Measurements from ENCODE around the gene SIRT1. TPM values are rescaled to one million over a fixed set of nuclear protein-coding genes. Genes with fewer than 3 reads are reported as not detected.

SIRT1 gene
- total RNA-seq, 1 donor from 2014 or later = 17.1 TPM

DNA sequence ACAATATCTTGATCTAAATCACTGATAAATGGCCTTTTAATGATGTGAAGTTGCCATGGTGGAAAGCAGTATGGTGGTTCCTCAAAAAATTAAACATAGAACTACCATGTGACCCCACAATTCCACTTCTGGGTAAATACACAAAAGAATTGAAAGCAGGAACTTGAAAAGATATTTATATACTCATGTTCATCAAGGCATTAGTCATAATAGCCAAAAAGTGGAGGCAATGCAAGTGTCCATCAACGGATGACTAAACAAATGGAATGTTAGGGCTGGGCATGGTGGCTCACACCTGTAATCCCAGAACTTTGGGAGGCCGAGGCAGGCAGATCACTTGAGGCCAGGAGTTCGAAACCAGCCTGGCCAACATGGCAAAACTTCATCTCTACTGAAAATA lies 44.5 kb upstream of the SIRT1 start:
- Mint-ChIP-seq H3K27ac (ENCODE audit: unreplicated experiment) (no peak overlapping the region), H3K36me3 (ENCODE audit: low read depth) (no peaks in the 10 kb centered on the region), H3K4me3 (ENCODE audit: unreplicated experiment) (no peak overlapping the region), H3K27me3 (ENCODE audit: low read depth) (no peaks in the 10 kb centered on the region), H3K4me1 (ENCODE audit: low read depth) (peaks cover 16% of the 10 kb centered on the region), H3K9me3 (ENCODE audit: low read depth) (peaks cover 9% of the 10 kb centered on the region)
- TF ChIP-seq, protein P1, sequence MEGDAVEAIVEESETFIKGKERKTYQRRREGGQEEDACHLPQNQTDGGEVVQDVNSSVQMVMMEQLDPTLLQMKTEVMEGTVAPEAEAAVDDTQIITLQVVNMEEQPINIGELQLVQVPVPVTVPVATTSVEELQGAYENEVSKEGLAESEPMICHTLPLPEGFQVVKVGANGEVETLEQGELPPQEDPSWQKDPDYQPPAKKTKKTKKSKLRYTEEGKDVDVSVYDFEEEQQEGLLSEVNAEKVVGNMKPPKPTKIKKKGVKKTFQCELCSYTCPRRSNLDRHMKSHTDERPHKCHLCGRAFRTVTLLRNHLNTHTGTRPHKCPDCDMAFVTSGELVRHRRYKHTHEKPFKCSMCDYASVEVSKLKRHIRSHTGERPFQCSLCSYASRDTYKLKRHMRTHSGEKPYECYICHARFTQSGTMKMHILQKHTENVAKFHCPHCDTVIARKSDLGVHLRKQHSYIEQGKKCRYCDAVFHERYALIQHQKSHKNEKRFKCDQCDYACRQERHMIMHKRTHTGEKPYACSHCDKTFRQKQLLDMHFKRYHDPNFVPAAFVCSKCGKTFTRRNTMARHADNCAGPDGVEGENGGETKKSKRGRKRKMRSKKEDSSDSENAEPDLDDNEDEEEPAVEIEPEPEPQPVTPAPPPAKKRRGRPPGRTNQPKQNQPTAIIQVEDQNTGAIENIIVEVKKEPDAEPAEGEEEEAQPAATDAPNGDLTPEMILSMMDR (IDR thresholded peaks at IDR 0.05) = no peak
- no peak for DNase-seq (ENCODE audit: low spot score)

DNA sequence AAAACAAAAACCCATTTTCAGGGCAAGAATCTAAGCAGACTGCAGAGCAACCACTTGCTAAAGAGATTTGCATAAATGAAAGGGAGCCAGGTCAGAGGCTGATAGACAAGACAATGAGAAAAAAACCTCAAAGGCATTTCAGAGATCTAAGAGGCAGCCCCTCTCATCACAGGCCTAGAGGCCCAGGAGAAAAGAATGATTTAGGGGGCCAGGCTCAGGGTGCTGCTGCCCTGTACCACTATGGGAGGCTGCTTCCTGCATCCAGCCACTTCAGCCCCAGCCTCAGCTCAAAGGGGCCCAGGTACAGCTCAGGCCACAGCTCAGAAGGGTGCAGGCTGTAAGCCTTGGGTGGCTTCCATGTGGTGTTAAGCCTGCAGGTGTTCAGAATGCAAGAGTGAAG lies 42.7 kb upstream of the SIRT1 start:
- DNase-seq (ENCODE audit: low spot score) = no peak
- Mint-ChIP-seq H3K27ac (ENCODE audit: unreplicated experiment) (no peak overlapping the region), H3K27me3 (ENCODE audit: low read depth) (no peaks in the 10 kb centered on the region), H3K4me3 (ENCODE audit: unreplicated experiment) (no peak overlapping the region), H3K36me3 (ENCODE audit: low read depth) (no peaks in the 10 kb centered on the region), H3K4me1 (ENCODE audit: low read depth) (peaks cover 8% of the 10 kb centered on the region), H3K9me3 (ENCODE audit: low read depth) (peaks cover 9% of the 10 kb centered on the region)
- TF ChIP-seq, protein P1 (IDR thresholded peaks at IDR 0.05) = no peak

DNA sequence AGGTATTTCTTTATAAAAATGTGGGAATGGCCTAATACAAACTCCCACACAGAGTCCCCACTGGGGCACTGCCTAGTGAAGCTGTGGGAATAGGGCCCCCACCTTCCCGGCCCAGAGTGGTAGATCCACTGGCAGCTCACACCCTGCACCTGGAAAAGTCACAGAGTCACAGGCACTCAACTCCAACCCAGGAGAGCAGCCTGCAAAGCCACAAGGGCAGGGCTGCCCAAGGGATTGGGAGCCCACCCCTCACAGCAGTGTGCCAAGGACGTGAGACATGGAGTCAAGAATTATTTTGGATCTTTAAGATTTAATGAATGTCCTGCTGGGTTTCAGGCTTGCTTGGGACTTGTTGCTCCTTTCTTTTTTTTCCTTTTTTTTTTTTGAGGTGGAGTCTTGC lies 41.2 kb upstream of the SIRT1 start:
- peaks cover 9% of the 10 kb centered on the region for H3K9me3 Mint-ChIP-seq (ENCODE audit: low read depth)
- DNase-seq (ENCODE audit: low spot score) = no peak
- TF ChIP-seq, protein P1 (IDR thresholded peaks at IDR 0.05) = no peak
- no peaks in the 10 kb centered on the region for H3K4me1 Mint-ChIP-seq (ENCODE audit: low read depth)
- no peak overlapping the region for H3K4me3 Mint-ChIP-seq (ENCODE audit: unreplicated experiment)
- H3K27ac Mint-ChIP-seq (ENCODE audit: unreplicated experiment) = no peak overlapping the region
- no peaks in the 10 kb centered on the region for H3K36me3 Mint-ChIP-seq (ENCODE audit: low read depth)
- no peaks in the 10 kb centered on the region for H3K27me3 Mint-ChIP-seq (ENCODE audit: low read depth)

DNA sequence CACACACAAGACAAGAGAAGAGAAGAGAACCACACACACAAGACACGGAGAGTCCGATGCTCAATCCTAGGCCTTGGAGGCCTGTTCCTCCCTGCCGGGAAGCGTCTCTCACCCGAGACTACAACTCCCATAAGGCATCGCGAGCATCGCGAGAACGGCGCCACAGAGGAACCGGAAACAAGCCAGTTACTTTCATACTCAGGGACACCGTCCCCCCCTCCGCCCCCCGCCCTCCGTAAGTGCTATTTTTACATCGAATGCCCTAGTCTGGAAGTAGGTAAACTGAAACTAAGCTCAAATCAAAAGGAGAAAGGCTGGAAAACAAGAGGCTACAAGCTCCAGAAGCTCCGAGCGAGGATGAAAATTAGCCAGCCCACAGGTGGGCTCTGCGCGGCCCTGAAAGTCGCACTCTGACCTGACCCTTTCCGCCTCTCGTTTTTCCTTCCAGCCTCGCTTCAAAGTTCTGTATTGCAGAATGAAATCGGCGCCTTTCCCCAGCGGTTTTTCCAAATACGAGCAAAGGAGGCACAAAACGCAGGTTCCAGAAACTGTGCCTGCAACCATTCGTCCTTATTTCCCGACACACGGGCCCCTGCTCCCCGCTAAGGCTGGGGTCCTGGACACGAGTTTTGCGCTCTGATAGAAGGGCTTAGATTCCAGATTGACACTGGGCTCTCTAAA lies 35.0 kb upstream of the SIRT1 start:
- Mint-ChIP-seq H3K9me3 (ENCODE audit: low read depth) (no peaks in the 10 kb centered on the region), H3K27me3 (ENCODE audit: low read depth) (no peaks in the 10 kb centered on the region), H3K27ac (ENCODE audit: unreplicated experiment) (peak overlapping the region; percentile 98), H3K4me1 (ENCODE audit: low read depth) (peaks cover 9% of the 10 kb centered on the region), H3K36me3 (ENCODE audit: low read depth) (peaks cover 1% of the 10 kb centered on the region), H3K4me3 (ENCODE audit: unreplicated experiment) (peak overlapping the region; percentile 90)
- TF ChIP-seq, protein P1 (IDR thresholded peaks at IDR 0.05) = no peak
- peak; percentile 97 for DNase-seq (ENCODE audit: low spot score)

DNA sequence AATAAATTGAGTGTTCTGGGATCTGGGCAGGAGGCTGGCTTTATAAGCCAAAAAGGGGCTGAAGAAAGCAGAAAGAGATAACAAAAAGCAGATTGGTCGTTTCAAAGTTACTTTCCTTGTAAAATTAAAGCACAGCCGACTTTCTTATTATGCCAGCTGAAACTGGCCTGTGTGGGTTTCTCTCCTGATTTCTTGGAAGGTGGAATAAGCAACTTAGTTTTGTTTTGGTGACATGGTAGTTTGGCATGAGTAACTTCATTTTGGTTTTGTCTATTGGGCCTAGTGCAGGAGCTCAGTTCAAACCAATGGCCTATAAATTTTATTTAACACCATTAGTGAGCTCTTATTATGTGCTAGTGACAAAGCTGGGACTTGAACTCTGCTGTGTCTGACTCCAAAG lies 33.3 kb upstream of the SIRT1 start:
- DNase-seq (ENCODE audit: low spot score) = no peak
- Mint-ChIP-seq H3K9me3 (ENCODE audit: low read depth) (no peaks in the 10 kb centered on the region), H3K27me3 (ENCODE audit: low read depth) (no peaks in the 10 kb centered on the region), H3K4me1 (ENCODE audit: low read depth) (peaks cover 12% of the 10 kb centered on the region), H3K4me3 (ENCODE audit: unreplicated experiment) (no peak overlapping the region), H3K27ac (ENCODE audit: unreplicated experiment) (peak overlapping the region; percentile 17), H3K36me3 (ENCODE audit: low read depth) (peaks cover 1% of the 10 kb centered on the region)
- TF ChIP-seq, protein P1 (IDR thresholded peaks at IDR 0.05) = no peak
